ENCODE data around the gene KRTAP3-3.

The KRTAP3-3 gene

GRCh38 chr17:40956401-40957254 is 37.3 kb downstream of the KRTAP3-3 start:
- DNase-seq, result no peak

DNA sequence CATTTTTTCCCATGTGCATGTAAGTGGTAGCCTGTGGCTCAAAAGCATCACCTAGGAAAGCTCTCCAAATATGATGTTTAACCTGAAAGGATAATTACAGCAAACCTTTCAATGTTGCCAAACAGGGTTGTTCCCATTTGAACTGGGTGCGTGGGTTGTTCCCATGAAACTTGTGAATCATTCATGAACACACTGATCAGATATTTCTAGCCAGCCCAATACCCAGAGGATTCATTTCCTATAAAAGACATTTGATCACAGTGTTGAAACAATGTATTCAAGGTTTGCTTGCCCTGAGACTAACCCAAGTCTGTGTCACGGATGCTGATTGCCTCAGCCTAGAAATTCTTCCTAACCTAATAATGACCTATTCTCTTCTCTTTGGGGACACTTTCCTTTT is 40.1 kb downstream of the KRTAP3-3 start:
- DNase-seq, result no peak

DNA sequence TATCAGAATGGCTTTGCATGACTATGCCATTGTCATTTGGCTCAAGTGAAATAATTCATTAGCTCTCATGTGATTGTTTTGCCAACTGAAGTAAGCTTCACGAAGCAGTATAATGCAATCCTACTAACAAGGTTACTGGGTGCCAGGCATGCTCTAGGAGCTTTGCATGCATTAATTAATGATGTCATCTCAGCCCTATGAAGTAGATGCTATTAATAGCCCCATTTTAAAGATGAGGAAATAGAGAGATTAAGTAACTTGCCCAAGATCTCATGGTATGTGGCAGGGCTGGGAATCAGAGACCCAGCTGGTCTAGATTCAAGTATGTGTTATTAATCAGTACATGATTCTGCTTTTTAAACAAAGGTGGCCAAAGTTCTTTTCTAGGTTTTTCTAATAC is 41.3 kb downstream of the KRTAP3-3 start:
- no peak for DNase-seq

DNA sequence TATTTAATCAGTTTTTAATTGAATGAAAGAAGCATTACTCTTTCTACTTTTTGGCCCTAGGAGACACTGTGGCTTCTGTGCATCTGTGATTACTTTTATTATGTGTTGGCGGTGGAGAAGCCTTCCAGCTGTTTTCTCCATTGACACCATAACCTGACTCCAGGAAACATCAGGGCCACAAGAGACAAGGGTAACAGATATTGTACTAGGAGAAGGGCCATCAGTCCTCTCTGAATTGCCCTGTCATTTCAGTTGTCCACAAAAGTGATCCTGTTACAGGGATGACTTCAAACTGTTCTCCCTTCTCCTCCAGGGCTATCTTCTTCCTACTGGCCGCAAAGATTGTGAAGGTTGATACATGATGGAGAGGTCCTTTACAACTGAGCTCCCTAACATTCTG is 41.8 kb downstream of the KRTAP3-3 start:
- no peak for DNase-seq

- DNase-seq, result no peak
These were observed 42.8 kb downstream of the KRTAP3-3 start for GRCh38 chr17:40951011-40951622.

DNA sequence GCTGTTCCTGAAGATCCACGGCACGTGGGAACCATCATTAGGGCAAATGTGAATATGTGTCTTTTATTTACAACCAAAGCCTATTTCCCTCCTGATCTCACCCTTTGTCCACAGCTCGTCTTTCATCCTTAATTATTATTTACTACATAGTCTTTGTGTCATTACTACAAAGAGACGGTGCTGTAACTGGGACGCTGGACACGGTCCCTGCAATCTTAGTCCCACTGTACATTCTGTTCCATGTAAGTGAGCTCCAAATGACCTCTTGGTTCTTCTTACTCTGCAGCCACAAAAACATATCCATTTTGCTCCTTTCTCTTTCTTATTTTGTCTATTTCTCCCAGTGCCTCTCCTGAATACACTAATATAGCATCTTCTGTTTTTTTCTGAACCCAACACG is 43.8 kb downstream of the KRTAP3-3 start:
- no peak for DNase-seq

GRCh38 chr17:40949418-40949817 is 44.5 kb downstream of the KRTAP3-3 start:
- no peak for DNase-seq

DNA sequence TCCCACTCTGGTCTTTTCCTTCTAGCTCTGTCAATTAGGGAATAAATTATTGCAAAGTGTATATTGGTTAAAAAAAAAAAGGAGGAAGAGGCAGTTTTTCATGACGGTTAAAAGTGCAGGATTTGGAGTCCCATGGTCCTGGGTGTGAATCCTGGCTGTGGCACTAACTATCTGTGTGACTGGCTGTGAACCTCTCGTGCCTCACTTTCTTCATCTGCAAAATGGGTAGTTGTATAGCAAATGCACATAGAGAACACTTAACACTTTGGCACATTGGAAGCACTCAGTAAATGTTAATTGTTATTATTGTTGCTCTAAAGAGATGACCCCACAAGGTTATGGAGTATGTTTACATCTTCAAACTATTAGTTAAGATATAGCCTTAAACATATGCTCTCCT is 46.0 kb downstream of the KRTAP3-3 start:
- no peak for DNase-seq

- DNase-seq, result no peak
These were observed 48.5 kb downstream of the KRTAP3-3 start for GRCh38 chr17:40945414-40945813.

- no peak for DNase-seq
These were observed 49.4 kb downstream of the KRTAP3-3 start for GRCh38 chr17:40944531-40944930.
